SK-N-SH (cell line): Measurements from ENCODE around the gene PEMT. TPM values are rescaled to one million over a fixed set of nuclear protein-coding genes. Genes with fewer than 3 reads are reported as not detected.

ENCODE experiments used
- CTCF ChIA-PET: fragments of 300-600, 350-600 bp; formaldehyde crosslinking; extraction: SDS; loops from one replicate; lab custom pipeline; 2021; lab: Yijun Ruan, JAX
- POLR2A ChIA-PET: fragments of 350-600 bp; sonication (Branson Sonifier 250); formaldehyde crosslinking; extraction: SDS; loops from one replicate; lab custom pipeline; 2020; ENCODE audit warnings: antibody characterized with exemption, inconsistent platforms; lab: Yijun Ruan, JAX
- DNase-seq: peaks from one replicate; pipeline ENCODE4 v3.0.0; 2012
- H2AFZ ChIP-seq: fragments of 200-600 bp; sonication (generic); 2 replicates; pipeline ENCODE4 v1.8.1; 2016; ENCODE audit warnings: antibody characterized with exemption, mild to moderate bottlenecking, low read depth
- H3F3A ChIP-seq: fragments of 200-600 bp; sonication (generic); replicated peaks from 2 replicates; pipeline ENCODE3; 2016; ENCODE audit warnings: antibody characterized with exemption, mild to moderate bottlenecking; ENCODE audit not compliant: insufficient read depth
- H3K27ac ChIP-seq, 2 experiments: fragments of 200-500 bp in 1 of 2; fragments of 200-600 bp in 1 of 2; sonication (Bioruptor generic) in 1 of 2; sonication (generic), shearing (Covaris generic) in 1 of 2; 2 replicates each; pipeline versions ENCODE4 v1.5.1 to v1.6.1; 2014 to 2016; ENCODE audit warnings: low read depth in 2 of 2, inconsistent platforms in 1 of 2, low read length in 1 of 2, mild to moderate bottlenecking in 1 of 2, mixed read lengths in 1 of 2
- H3K27me3 ChIP-seq: fragments of 200-600 bp; sonication (generic), shearing (Covaris generic); 2 replicates; pipeline ENCODE4 v1.6.1; 2016; ENCODE audit warnings: mixed run types; ENCODE audit not compliant: insufficient read depth
- H3K36me3 ChIP-seq, 2 experiments: fragments of 200-500 bp in 1 of 2; fragments of 200-600 bp in 1 of 2; sonication (Bioruptor generic) in 1 of 2; sonication (generic) in 1 of 2; replicated peaks in 1 of 2; 2 replicates each; pipeline versions ENCODE3 to v1.5.1; 2014 to 2016; ENCODE audit warnings: low read length in 1 of 2, mild to moderate bottlenecking in 1 of 2; ENCODE audit not compliant: insufficient read depth in 2 of 2, control insufficient read depth in 1 of 2
- H3K4me1 ChIP-seq, 2 experiments: fragments of 200-500 bp in 1 of 2; fragments of 200-600 bp in 1 of 2; sonication (Bioruptor generic) in 1 of 2; sonication (generic), shearing (Covaris generic) in 1 of 2; 2 replicates each; pipeline versions ENCODE4 v1.5.1 to v1.6.1; 2014 to 2016; ENCODE audit warnings: low read depth in 1 of 2, low read length in 1 of 2, mixed run types in 1 of 2; ENCODE audit not compliant: insufficient read depth in 2 of 2, control insufficient read depth in 1 of 2
- H3K4me2 ChIP-seq: fragments of 200-600 bp; sonication (generic), shearing (Covaris generic); 2 replicates; pipeline ENCODE4 v1.6.1; 2017; ENCODE audit warnings: mixed run types
- H3K4me3 ChIP-seq, 2 experiments: fragments of 200-500 bp in 1 of 2; fragments of 200-600 bp in 1 of 2; sonication (Bioruptor generic) in 1 of 2; sonication (generic), shearing (Covaris generic) in 1 of 2; 2 replicates each; pipeline versions ENCODE4 v1.5.1 to v1.8.1; 2014 to 2016; ENCODE audit warnings: low read depth in 2 of 2, inconsistent platforms in 1 of 2, low read length in 1 of 2, mild to moderate bottlenecking in 1 of 2, mixed read lengths in 1 of 2, moderate library complexity in 1 of 2
- H3K79me2 ChIP-seq: fragments of 200-600 bp; sonication (generic); 2 replicates; pipeline ENCODE4 v1.8.1; 2017; ENCODE audit warnings: mild to moderate bottlenecking; ENCODE audit not compliant: insufficient read depth
- H3K9ac ChIP-seq: fragments of 200-600 bp; sonication (generic); 2 replicates; pipeline ENCODE4 v1.6.1; 2017; ENCODE audit warnings: mixed run types
- H3K9me2 ChIP-seq: fragments of 200-600 bp; sonication (generic); 2 replicates; pipeline ENCODE4 v1.6.1; 2017; ENCODE audit warnings: mixed run types
- H3K9me3 ChIP-seq: fragments of 200-600 bp; sonication (generic); 2 replicates; pipeline ENCODE4 v1.6.1; 2017; ENCODE audit warnings: mixed run types, mild to moderate bottlenecking, moderate library complexity
- H4K20me1 ChIP-seq: fragments of 200-600 bp; sonication (generic); 2 replicates; pipeline ENCODE4 v1.6.1; 2017; ENCODE audit warnings: mild to moderate bottlenecking, mixed run types; ENCODE audit not compliant: insufficient read depth
- CHD2 ChIP-seq: fragments of 150-350 bp; IDR thresholded peaks from 2 replicates; pipeline ENCODE4 v1.6.1; 2018; ENCODE audit warnings: low read length; ENCODE audit not compliant: partially characterized antibody
- CTCF ChIP-seq: fragments of 200-600 bp; sonication (generic); IDR thresholded peaks from 2 replicates; pipeline ENCODE4 v1.6.1; 2017; ENCODE audit warnings: antibody characterized with exemption, mild to moderate bottlenecking, moderate library complexity
- EP300 ChIP-seq, 2 experiments: IDR thresholded peaks; 2 replicates each; pipeline versions ENCODE4 v1.4.0 to v1.6.1; 2012; ENCODE audit warnings: borderline replicate concordance in 1 of 2, low read depth in 1 of 2, low read length in 1 of 2
- FOSL2 ChIP-seq: IDR thresholded peaks from 2 replicates; pipeline ENCODE4 v1.4.0; 2012; ENCODE audit warnings: low read depth, mild to moderate bottlenecking, moderate library complexity, borderline replicate concordance
- MAX ChIP-seq: IDR thresholded peaks from 2 replicates; pipeline ENCODE4 v1.4.0; 2012; ENCODE audit warnings: low read depth
- NFIC ChIP-seq: IDR thresholded peaks from 2 replicates; pipeline ENCODE4 v1.4.0; 2012; ENCODE audit warnings: borderline replicate concordance
- PBX3 ChIP-seq: IDR thresholded peaks from 2 replicates; pipeline ENCODE4; 2012
- RAD21 ChIP-seq: IDR thresholded peaks from 2 replicates; pipeline ENCODE4 v1.6.1; 2012; ENCODE audit warnings: mild to moderate bottlenecking, low read length
- RCOR1 ChIP-seq: fragments of 150-350 bp; IDR thresholded peaks from 2 replicates; pipeline ENCODE4 v1.6.1; 2017; ENCODE audit warnings: antibody characterized with exemption, low read length
- REST ChIP-seq: IDR thresholded peaks from 2 replicates; pipeline ENCODE4 v1.6.1; 2012; ENCODE audit warnings: mild to moderate bottlenecking, low read depth, low read length, moderate library complexity
- YY1 ChIP-seq: IDR thresholded peaks from 2 replicates; pipeline ENCODE4 v1.4.0; 2012; ENCODE audit warnings: low read depth, mild to moderate bottlenecking
- WGBS: methylation state at CpG from one replicate; pipeline ENCODE4 v1.1.6; 2017; ENCODE audit warnings: low lambda C conversion rate; 5-methylcytosine and 5-hydroxymethylcytosine counted together
- polyA plus RNA-seq, 3 experiments: library from polyadenylated mRNA; depleted of rRNA; stranded (reverse); fragments of >200 nt; gene quantifications; 2 replicates each; pipeline ENCODE4 v1.2.3, GENCODE V29; 2012
- TF ChIP-seq, protein P1 (sequence below): fragments of 150-350 bp; IDR thresholded peaks from 2 replicates; pipeline ENCODE4 v1.6.1; 2016; ENCODE audit warnings: mild to moderate bottlenecking, low read depth, low read length

PEMT gene
- polyA plus RNA-seq, 1 of the 3 experiments (the other 2 are of a cell fraction): 52.8 TPM

GRCh38 chr17:17504341-17505140 lies 87.0 kb downstream of the PEMT start:
- H3K27ac ChIP-seq: no peak overlapping the region
- H3K36me3 ChIP-seq: no peaks in the 10 kb centered on the region
- no peaks in the 10 kb centered on the region for H4K20me1 ChIP-seq
- H3K9me3 ChIP-seq: no peaks in the 10 kb centered on the region
- DNase-seq: no peak
- peaks cover 0 to 20% of the 10 kb centered on the region in 2 experiments; a peak in 1 of 4 replicates for H3K4me1 ChIP-seq
- no peak overlapping the region for H3K9ac ChIP-seq
- no peaks in the 10 kb centered on the region for H3K27me3 ChIP-seq
- H3F3A ChIP-seq: no peaks in the 10 kb centered on the region
- no peak overlapping the region for H2AFZ ChIP-seq
- POLR2A ChIA-PET: no interaction called here
- H3K4me2 ChIP-seq: no peak overlapping the region
- 82% methylated on average over 9 of the region's 20 CpGs for WGBS
- H3K79me2 ChIP-seq: no peaks in the 10 kb centered on the region
- CTCF ChIA-PET: interaction anchor here (1.8 to 3.3 kb wide), 3 partner anchors 8 to 150 kb away, joined by 8 to 32 read pairs (median 14); partner anchors contain the start of gene RASD1
- TF ChIP-seq MAX: no peak
- no peak overlapping the region for H3K4me3 ChIP-seq
- H3K9me2 ChIP-seq: no peaks in the 10 kb centered on the region

DNA sequence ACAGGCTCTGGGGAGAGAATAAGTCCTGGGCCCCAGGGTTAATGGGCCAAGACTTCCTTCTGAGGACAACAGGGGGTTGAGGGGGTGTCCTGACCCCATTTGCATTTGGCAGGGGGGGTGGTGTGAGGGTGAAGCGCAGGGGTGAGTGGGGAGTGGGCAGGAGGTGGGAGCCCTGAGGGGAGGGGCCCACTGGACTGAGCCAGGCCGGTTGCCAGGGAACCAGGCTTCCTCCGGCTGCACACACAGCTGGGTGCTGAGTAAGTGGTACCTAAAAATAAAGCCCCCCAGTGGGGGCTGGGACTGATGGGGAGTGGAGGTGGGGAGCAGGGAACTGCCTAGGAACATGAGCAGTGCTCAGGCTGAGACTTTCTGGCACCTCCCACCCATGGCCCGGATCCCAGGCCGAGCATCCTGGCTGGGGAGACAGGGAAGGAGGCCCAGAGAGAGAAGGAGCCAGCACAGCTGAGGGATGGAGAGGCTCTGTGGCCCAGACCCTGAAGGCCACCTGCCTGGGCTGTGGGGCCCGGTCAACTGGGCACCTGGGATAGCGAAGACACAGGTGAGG lies 87.9 kb downstream of the PEMT start:
- DNase-seq: no peak

More for the DNA sequence above, 87.9 kb downstream of the PEMT start:
- Histone ChIP-seq H3K4me1 (peaks cover 0 to 20% of the 10 kb centered on the region in 2 experiments; a peak in 1 of 4 replicates), H3K4me3 (no peak overlapping the region), H3F3A (no peaks in the 10 kb centered on the region), H3K27ac (no peak overlapping the region), H3K79me2 (no peaks in the 10 kb centered on the region), H2AFZ (no peak overlapping the region), H3K27me3 (no peaks in the 10 kb centered on the region), H3K4me2 (no peak overlapping the region), H4K20me1 (no peaks in the 10 kb centered on the region), H3K9ac (no peak overlapping the region), H3K9me3 (no peaks in the 10 kb centered on the region), H3K36me3 (no peaks in the 10 kb centered on the region), H3K9me2 (no peaks in the 10 kb centered on the region)
- no peak for TF ChIP-seq CHD2
- no peak for TF ChIP-seq RCOR1
- no peak for TF ChIP-seq PBX3
- TF ChIP-seq NFIC: no peak
- TF ChIP-seq FOSL2: no peak
- no peak for TF ChIP-seq EP300 (IDR thresholded peaks at IDR 0.05; ENCODE audit: borderline replicate concordance in 1 of 2, low read depth in 1 of 2, low read length in 1 of 2)
- no peak for TF ChIP-seq REST
- TF ChIP-seq RAD21: no peak
- no peak for TF ChIP-seq MAX
- TF ChIP-seq YY1: no peak
- no peak for TF ChIP-seq CTCF
- TF ChIP-seq, protein P1, sequence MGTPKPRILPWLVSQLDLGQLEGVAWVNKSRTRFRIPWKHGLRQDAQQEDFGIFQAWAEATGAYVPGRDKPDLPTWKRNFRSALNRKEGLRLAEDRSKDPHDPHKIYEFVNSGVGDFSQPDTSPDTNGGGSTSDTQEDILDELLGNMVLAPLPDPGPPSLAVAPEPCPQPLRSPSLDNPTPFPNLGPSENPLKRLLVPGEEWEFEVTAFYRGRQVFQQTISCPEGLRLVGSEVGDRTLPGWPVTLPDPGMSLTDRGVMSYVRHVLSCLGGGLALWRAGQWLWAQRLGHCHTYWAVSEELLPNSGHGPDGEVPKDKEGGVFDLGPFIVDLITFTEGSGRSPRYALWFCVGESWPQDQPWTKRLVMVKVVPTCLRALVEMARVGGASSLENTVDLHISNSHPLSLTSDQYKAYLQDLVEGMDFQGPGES: no peak
- 84% methylated on average over 6 of the region's 7 CpGs for WGBS
- ChIA-PET CTCF (no interaction called here), POLR2A (no interaction called here)
